DND-41 (cell line): ENCODE measurements around the gene JOSD2.

Source experiments
- ATAC-seq: fragments of 200-7000 bp; cut with Tn5 transposase; 3 replicates; pipeline ENCODE4 v1.9.1; 2021; ENCODE audit warnings: low read depth; ENCODE audit not compliant: insufficient read depth
- DNase-seq: peaks from one replicate; pipeline ENCODE4 v3.0.0-alpha.2; 2020
- H2AFZ ChIP-seq: 2 replicates; pipeline ENCODE4 v1.6.0; 2012; ENCODE audit warnings: low read depth, low read length
- H3K27ac ChIP-seq: 2 replicates; pipeline ENCODE4 v1.5.1; 2012; ENCODE audit warnings: low read length, inconsistent platforms
- H3K27me3 ChIP-seq: fragments of 200-600 bp; sonication (generic); 2 replicates; pipeline ENCODE4 v1.6.0; 2012; ENCODE audit warnings: low read length, mild to moderate bottlenecking, inconsistent platforms; ENCODE audit not compliant: insufficient read depth, poor library complexity
- H3K36me3 ChIP-seq: 2 replicates; pipeline ENCODE4 v1.5.1; 2012; ENCODE audit warnings: low read length, inconsistent platforms; ENCODE audit not compliant: insufficient read depth
- H3K4me1 ChIP-seq: 2 replicates; pipeline ENCODE4 v1.5.1; 2012; ENCODE audit warnings: mild to moderate bottlenecking, low read length; ENCODE audit not compliant: insufficient read depth
- H3K4me2 ChIP-seq: 2 replicates; pipeline ENCODE4 v1.6.0; 2012; ENCODE audit warnings: mild to moderate bottlenecking, moderate library complexity, low read length, inconsistent platforms; ENCODE audit not compliant: insufficient read depth
- H3K4me3 ChIP-seq, 2 experiments: fragments of 200-600 bp in 1 of 2; shearing (Covaris generic) in 1 of 2; 2 replicates each; pipeline ENCODE4 v1.5.1; 2012 to 2016; ENCODE audit warnings: inconsistent platforms in 2 of 2, low read length in 2 of 2, mild to moderate bottlenecking in 2 of 2, low read depth in 1 of 2, moderate library complexity in 1 of 2
- H3K79me2 ChIP-seq: 2 replicates; pipeline ENCODE4 v1.6.0; 2012; ENCODE audit warnings: low read length, inconsistent platforms; ENCODE audit not compliant: insufficient read depth
- H3K9ac ChIP-seq: 2 replicates; pipeline ENCODE4 v1.6.0; 2012; ENCODE audit warnings: low read depth, mild to moderate bottlenecking, inconsistent platforms, low read length, moderate library complexity
- H3K9me3 ChIP-seq: 2 replicates; pipeline ENCODE4 v1.5.1; 2012; ENCODE audit warnings: low read length, moderate library complexity, mild to moderate bottlenecking, inconsistent platforms; ENCODE audit not compliant: insufficient read depth, severe bottlenecking
- H4K20me1 ChIP-seq: 2 replicates; pipeline ENCODE4 v1.6.0; 2012; ENCODE audit warnings: low read length; ENCODE audit not compliant: insufficient read depth
- CTCF ChIP-seq: IDR thresholded peaks from 2 replicates; pipeline ENCODE4 v1.5.1; 2012; ENCODE audit warnings: borderline replicate concordance, low read length, moderate library complexity, mild to moderate bottlenecking; ENCODE audit not compliant: poor library complexity, severe bottlenecking; ENCODE audit errors: extremely low read depth
- EZH2 ChIP-seq: IDR thresholded peaks from 3 replicates; pipeline ENCODE4 v1.6.1; 2012; ENCODE audit warnings: borderline replicate concordance, low read depth, mild to moderate bottlenecking, moderate library complexity, low read length, inconsistent platforms; ENCODE audit not compliant: severe bottlenecking

The JOSD2 gene

GRCh38 chr19:50549059-50549926, 38.3 kb upstream of the JOSD2 start:
- no peak for TF ChIP-seq CTCF
- no peak for TF ChIP-seq EZH2
- Histone ChIP-seq H4K20me1 (no peaks in the 10 kb centered on the region), H3K27me3 (no peaks in the 10 kb centered on the region), H3K79me2 (no peaks in the 10 kb centered on the region), H3K4me1 (no peaks in the 10 kb centered on the region), H2AFZ (no peak overlapping the region), H3K4me3 (no peak overlapping the region), H3K4me2 (no peak overlapping the region), H3K36me3 (no peaks in the 10 kb centered on the region), H3K27ac (no peak overlapping the region), H3K9ac (no peak overlapping the region), H3K9me3 (no peaks in the 10 kb centered on the region)
- DNase-seq (no peak), ATAC-seq (no peak)

- Histone ChIP-seq H3K9me3 (no peaks in the 10 kb centered on the region), H3K4me1 (no peaks in the 10 kb centered on the region), H3K9ac (no peak overlapping the region), H3K4me2 (no peak overlapping the region), H3K36me3 (no peaks in the 10 kb centered on the region), H4K20me1 (no peaks in the 10 kb centered on the region), H3K27ac (no peak overlapping the region), H2AFZ (no peak overlapping the region), H3K4me3 (no peak overlapping the region), H3K27me3 (no peaks in the 10 kb centered on the region), H3K79me2 (no peaks in the 10 kb centered on the region)
- ATAC-seq (no peak), DNase-seq (no peak)
- TF ChIP-seq EZH2 (no peak), CTCF (no peak)
These were observed 37.4 kb upstream of the JOSD2 start for GRCh38 chr19:50548191-50549058.

- Histone ChIP-seq H3K4me1 (no peaks in the 10 kb centered on the region), H3K9ac (no peak overlapping the region), H4K20me1 (no peaks in the 10 kb centered on the region), H2AFZ (no peak overlapping the region), H3K27ac (no peak overlapping the region), H3K79me2 (no peaks in the 10 kb centered on the region), H3K4me3 (no peak overlapping the region), H3K9me3 (no peaks in the 10 kb centered on the region), H3K4me2 (no peak overlapping the region), H3K36me3 (no peaks in the 10 kb centered on the region), H3K27me3 (no peaks in the 10 kb centered on the region)
- DNase-seq (no peak), ATAC-seq (no peak)
- TF ChIP-seq CTCF (peak; percentile 9), EZH2 (no peak)
These were observed 36.6 kb upstream of the JOSD2 start for GRCh38 chr19:50547385-50548190.
